ENCODE measurements around the gene SS18L1. TPM values are rescaled to one million over a fixed set of nuclear protein-coding genes. Genes with fewer than 3 reads are reported as not detected.

SS18L1 gene
- polyA plus RNA-seq, 6 donors from 2014 or later, result 0.41 to 1.7 (median 1.2) TPM; not detected in 1

DNA sequence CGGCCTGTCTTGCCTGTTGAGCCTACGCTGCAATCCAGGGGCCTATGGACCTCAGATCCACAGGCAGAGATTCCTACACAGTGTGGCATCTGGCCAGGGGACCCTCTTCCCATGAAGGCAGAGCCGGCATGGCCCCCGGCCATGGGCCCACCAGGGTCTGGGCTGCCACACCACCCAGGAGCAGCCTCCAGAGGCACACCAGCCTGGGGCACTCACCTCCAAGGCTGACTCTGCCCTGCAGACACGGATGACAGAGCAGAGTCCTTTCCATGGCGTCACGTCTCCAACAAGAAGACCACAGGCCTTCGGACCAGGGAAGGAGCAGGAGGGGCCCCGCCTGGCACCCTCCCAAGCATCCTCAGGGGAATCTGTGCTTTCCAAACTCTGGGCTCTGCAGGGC, 80.0 kb downstream of the SS18L1 start:
- H3K27me3 Mint-ChIP-seq, result peaks cover 8 to 78% (median 60%) of the 10 kb centered on the region in 3 donors

DNA sequence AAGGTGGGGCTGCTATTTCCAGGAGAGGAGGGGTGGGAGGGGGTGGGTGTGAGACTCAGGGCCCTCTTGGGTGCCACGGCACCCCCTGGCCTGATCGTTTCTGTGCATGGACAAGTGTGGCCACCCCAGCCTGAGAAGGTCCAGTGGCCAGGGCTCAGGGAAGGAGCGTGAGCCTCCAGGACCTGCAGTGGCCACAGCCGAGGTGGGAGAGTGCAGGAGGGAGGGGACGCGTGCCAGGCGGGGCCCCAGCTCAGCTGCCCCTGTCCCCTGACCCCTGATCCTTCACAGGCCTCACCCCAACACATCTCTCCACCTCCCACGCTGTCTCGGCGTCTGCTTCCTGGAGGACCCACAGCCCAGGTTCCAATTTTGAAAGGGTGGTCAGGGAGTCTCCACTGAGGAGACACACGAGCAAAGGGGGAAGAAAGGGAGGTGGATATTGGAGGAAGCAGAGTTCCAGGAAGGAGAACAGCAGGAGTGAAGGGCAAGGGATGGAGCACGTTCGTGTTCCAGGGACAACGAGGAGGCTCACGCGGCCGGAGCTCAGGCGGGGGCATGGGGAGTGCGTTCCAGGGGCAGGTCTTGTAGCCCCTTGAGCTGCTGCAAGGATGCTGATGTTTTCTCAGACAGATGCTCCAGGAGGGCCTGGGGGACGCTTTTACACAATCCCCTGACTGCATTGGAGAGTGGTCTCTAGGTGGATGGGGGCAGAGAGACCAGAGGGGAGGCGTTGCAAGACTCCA, 80.7 kb downstream of the SS18L1 start:
- H3K9me3 Mint-ChIP-seq, result peaks cover 0 to 3% (median 0%) of the 10 kb centered on the region in 7 donors
- H3K27me3 Mint-ChIP-seq, result peaks cover 8 to 71% (median 53%) of the 10 kb centered on the region in 3 donors
- DNase-seq, result no peak
- H3K4me1 Mint-ChIP-seq, result peaks cover 2 to 5% (median 3%) of the 10 kb centered on the region in 3 donors
- no peak overlapping the region for H3K27ac Mint-ChIP-seq
- ATAC-seq (ENCODE audit: low read depth in 2 of 2), result no peak
- H3K36me3 Mint-ChIP-seq, result no peaks in the 10 kb centered on the region
- H3K4me3 Mint-ChIP-seq, result peak overlapping the region in 2 of 8 donors; percentile 48 to 61

More for the DNA sequence above, 80.0 kb downstream of the SS18L1 start:
- Mint-ChIP-seq H3K4me3 (no peak overlapping the region), H3K4me1 (peaks cover 6 to 8% (median 7%) of the 10 kb centered on the region in 3 donors), H3K9me3 (peaks cover 0 to 3% (median 0%) of the 10 kb centered on the region in 7 donors), H3K36me3 (no peaks in the 10 kb centered on the region), H3K27ac (no peak overlapping the region)
- DNase-seq (no peak), ATAC-seq (ENCODE audit: low read depth in 2 of 2) (no peak)

DNA sequence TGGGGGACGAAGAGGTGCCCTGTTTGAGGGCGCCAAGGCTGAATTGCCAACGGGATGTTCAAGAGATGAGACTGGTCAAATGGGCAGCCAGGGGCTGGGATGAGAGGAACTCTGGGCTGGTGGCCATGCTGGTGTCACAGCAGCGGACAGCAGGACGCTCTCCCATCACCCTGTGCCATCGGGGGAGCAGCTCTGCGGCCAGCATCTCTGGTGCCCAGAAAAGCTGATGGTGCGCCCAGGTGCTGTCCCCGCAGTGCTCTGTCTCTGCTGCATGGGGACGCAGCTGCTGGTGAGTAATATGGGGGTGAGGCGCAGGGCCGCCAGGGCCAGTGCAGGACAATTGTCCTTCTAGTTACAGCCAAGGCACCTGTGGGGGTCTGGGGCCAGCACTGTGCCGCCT, 81.5 kb downstream of the SS18L1 start:
- Mint-ChIP-seq H3K36me3 (no peaks in the 10 kb centered on the region), H3K27me3 (peaks cover 8 to 69% (median 50%) of the 10 kb centered on the region in 3 donors), H3K4me1 (peaks cover 0 to 4% (median 3%) of the 10 kb centered on the region in 3 donors), H3K9me3 (peaks cover 0 to 3% (median 0%) of the 10 kb centered on the region in 7 donors), H3K27ac (peak overlapping the region in 1 of 6 donors; percentile 82), H3K4me3 (no peak overlapping the region)
- ATAC-seq (ENCODE audit: low read depth in 2 of 2), result no peak
- no peak for DNase-seq

DNA sequence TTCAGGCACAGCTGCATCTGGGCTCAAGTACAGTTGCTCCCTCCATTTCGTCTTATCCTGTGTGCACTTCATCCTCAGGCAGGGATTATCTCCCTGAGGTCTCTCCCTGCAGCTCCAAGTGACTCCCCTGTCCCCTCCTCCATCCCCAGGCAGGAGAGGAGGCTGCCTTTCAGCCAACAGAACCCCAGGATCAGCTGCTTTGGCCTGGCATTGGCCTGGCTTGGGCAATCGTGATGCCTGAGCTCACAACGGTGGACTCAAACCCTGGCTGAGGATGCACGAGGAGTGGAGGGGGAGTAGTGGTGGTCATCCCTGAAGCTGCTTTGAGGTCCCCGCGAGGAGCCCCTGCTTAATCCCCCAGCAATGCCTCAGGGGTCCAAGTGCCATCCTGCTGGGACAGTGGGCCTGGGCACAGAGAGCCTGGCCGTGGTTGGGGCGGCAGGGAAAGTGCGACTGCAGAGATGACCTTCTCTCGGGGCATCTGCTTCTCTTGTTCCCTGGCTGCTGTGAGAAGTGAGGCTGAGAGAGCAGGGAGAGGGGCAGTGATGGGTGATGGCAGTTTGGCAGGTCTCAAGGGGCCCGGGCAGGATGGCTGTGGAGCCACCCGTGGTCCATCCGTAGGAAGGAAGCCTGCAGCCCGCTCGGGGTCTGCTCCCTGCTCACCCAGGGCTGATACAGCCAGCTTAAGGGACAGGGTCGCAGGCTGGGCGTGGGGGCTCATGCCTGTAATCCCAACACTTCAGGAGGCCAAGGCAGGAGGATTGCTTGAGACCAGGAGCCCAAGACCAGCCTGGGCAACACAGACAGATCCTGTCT, 82.5 kb downstream of the SS18L1 start:
- H3K27me3 Mint-ChIP-seq, result peaks cover 8 to 63% (median 45%) of the 10 kb centered on the region in 3 donors
- ATAC-seq (ENCODE audit: low read depth in 2 of 2), result no peak
- H3K36me3 Mint-ChIP-seq, result no peaks in the 10 kb centered on the region
- peaks cover 0 to 3% (median 2%) of the 10 kb centered on the region in 3 donors for H3K4me1 Mint-ChIP-seq
- no peak overlapping the region for H3K27ac Mint-ChIP-seq
- no peak for DNase-seq
- peaks cover 0 to 3% (median 0%) of the 10 kb centered on the region in 7 donors for H3K9me3 Mint-ChIP-seq
- H3K4me3 Mint-ChIP-seq, result no peak overlapping the region

DNA sequence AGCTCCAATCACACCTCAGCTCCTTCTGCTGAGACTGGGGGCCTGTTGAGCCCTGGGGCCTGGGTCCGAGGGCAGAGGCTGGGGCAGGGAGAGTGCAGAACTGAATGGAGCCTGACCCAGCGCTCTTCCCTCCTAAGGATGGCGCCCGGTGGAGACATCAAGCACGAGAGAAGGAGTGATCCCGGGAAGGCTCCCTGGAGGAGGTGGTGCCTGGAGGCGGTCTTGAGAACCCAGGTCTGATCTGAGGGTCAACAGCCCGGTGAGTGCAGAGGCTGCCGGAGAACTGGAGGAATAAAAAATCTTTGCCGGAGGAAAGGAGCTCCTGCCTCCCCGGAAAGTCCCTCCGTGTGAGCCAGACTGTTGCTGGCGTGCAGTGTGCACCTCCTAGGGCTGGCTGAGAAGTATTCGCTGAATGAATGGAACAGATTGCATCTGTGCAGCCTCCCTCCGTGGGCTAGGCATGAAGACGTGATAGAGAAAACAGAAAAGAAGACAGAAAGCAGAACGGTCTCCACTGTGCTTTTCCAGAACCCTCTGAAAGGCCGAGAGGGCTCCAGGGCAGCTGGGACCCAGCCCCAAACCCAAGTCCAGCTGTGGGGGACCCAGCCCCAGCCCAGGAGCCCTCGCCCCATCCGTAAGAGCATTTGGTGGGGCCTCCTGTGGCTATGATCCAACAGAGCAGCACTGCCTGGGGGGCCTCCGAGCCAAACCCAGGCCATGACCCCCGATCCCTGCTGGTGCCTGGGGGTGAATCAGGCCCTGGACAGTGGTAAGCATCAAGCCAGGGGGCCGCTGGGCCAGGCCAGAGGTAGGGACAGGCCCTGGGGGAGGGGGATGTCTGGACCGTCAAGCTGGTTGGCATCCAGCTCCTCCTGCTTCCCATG, 83.4 kb downstream of the SS18L1 start:
- DNase-seq (no peak), ATAC-seq (ENCODE audit: low read depth in 2 of 2) (no peak)
- H3K27ac Mint-ChIP-seq, result no peak overlapping the region
- H3K9me3 Mint-ChIP-seq, result peaks cover 0 to 3% (median 0%) of the 10 kb centered on the region in 7 donors
- no peak overlapping the region for H3K4me3 Mint-ChIP-seq
- H3K4me1 Mint-ChIP-seq, result no peaks in the 10 kb centered on the region
- H3K27me3 Mint-ChIP-seq, result peaks cover 8 to 53% (median 40%) of the 10 kb centered on the region in 3 donors
- H3K36me3 Mint-ChIP-seq, result no peaks in the 10 kb centered on the region

DNA sequence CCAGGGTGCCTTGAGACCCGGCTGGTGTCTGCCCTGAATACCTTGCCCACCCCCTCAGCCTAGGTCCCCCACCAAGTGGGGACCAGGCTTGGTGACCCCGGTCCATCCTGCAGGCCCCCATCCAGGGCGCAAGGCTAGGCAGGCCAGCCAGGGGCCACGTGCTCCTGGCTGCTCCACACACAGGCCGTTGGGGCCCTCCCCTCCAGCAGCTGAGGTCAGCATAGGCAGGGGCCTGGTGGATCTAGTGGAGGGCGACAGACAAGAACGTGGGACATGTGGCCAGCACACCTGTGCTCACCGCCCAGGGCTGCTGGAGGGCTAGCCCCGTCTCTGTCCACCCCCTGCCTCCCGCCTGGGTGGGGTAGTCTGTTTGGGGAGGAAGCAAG, 84.0 kb downstream of the SS18L1 start:
- peaks cover 8 to 53% (median 38%) of the 10 kb centered on the region in 3 donors for H3K27me3 Mint-ChIP-seq
- no peak overlapping the region for H3K4me3 Mint-ChIP-seq
- no peak for DNase-seq
- H3K9me3 Mint-ChIP-seq, result peaks cover 0 to 3% (median 0%) of the 10 kb centered on the region in 7 donors
- H3K36me3 Mint-ChIP-seq, result no peaks in the 10 kb centered on the region
- no peak for ATAC-seq (ENCODE audit: low read depth in 2 of 2)
- no peaks in the 10 kb centered on the region for H3K4me1 Mint-ChIP-seq
- H3K27ac Mint-ChIP-seq, result no peak overlapping the region

DNA sequence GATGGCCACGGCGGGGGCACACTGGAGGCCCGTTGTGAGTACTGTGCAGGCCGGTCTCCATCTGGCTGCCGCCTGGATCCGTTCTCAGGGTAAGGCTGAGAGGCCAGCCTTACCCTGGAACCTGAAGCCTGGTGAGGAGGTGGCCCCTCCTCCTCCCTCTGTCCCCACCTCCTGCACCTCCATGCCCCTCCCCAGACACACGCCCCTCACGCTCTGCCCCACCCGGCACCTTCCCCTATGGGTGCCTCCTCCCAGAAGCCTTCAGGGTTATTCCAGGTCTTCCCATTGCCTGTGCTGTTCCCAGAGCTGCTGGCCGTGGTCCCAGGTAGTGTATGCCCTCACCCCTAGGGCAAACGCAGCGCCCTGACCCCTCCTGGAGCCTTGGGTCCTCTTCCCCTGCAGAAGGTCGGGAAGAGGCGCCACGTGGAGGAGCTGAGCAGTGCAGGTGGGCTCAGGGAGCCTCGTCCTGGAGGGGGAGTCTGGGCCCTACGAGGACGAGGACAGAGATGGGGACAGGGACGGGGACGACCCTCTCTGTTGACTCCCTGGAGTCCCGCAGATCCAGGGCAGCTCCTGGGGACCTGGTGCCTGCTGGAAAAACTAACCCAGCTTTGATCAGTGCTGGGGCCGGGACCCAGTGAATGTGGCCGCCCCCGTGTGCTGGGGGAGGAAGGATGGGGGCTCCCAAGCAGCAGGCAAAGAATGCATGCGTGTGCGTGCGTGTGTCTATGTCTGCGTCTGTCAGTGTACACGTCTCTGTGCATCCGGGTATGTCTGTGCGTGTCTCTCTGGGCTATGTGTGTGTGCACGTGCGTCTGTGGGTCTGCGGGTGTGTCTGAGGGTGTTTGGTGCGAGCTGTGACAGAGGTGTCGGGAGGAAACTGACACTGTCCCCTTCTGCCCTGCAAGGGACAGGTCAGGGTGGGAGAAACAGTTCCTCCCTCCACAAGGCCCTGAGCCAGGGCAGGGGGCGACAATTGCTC, 84.7 kb downstream of the SS18L1 start:
- H3K4me3 Mint-ChIP-seq, result no peak overlapping the region
- DNase-seq (no peak), ATAC-seq (ENCODE audit: low read depth in 2 of 2) (no peak)
- no peaks in the 10 kb centered on the region for H3K36me3 Mint-ChIP-seq
- H3K9me3 Mint-ChIP-seq, result peaks cover 0 to 3% (median 0%) of the 10 kb centered on the region in 7 donors
- H3K4me1 Mint-ChIP-seq, result no peaks in the 10 kb centered on the region
- peak overlapping the region in 1 of 6 donors; percentile 67 for H3K27ac Mint-ChIP-seq
- H3K27me3 Mint-ChIP-seq, result peaks cover 4 to 46% (median 31%) of the 10 kb centered on the region in 3 donors

DNA sequence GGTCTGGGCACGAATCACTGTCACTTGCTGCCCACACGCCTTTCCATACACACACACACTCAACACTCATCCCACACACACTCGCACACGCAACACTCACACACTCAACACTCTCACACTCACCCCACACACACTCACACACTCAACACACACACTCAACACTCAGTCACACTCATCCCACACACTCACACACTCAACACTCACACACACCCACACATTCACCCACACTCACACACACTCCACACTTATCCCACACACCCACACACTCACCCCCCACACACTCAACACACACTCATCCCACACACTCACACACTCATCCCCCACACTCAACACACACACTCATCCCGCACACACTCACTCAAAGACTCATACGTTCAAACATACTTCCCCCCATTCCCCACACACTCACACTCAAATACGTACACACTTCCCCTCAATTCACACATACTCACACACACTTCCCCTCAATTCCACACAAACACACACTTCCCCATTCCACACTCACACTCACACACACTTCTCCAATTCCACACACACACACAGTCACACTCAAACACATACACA, 85.5 kb downstream of the SS18L1 start:
- peaks cover 0 to 5% (median 3%) of the 10 kb centered on the region in 7 donors for H3K9me3 Mint-ChIP-seq
- H3K4me1 Mint-ChIP-seq, result no peaks in the 10 kb centered on the region
- ATAC-seq (ENCODE audit: low read depth in 2 of 2) (no peak), DNase-seq (no peak)
- no peak overlapping the region for H3K27ac Mint-ChIP-seq
- peaks cover 4 to 38% (median 26%) of the 10 kb centered on the region in 3 donors for H3K27me3 Mint-ChIP-seq
- no peak overlapping the region for H3K4me3 Mint-ChIP-seq
- no peaks in the 10 kb centered on the region for H3K36me3 Mint-ChIP-seq

DNA sequence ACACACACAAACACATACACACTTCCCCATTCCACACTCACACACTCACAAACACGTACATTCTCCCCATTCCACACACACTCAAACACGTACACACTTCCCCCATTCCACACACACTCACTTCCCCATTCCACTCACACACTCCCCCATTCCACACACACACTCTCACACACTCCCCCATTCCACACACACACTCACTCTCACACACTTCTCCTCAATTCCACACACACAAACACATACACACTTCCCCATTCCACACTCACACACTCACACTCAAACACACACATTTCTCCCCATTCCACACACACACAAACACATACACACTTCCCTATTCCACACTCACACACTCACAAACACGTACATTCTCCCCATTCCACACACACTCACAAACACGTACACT, 86.1 kb downstream of the SS18L1 start:
- Mint-ChIP-seq H3K4me3 (no peak overlapping the region), H3K36me3 (no peaks in the 10 kb centered on the region), H3K27me3 (peaks cover under 1 to 32% (median 20%) of the 10 kb centered on the region in 3 donors), H3K4me1 (no peaks in the 10 kb centered on the region), H3K9me3 (peaks cover 0 to 5% (median 3%) of the 10 kb centered on the region in 7 donors), H3K27ac (no peak overlapping the region)
- no peak for ATAC-seq (ENCODE audit: low read depth in 2 of 2)
- DNase-seq, result no peak

DNA sequence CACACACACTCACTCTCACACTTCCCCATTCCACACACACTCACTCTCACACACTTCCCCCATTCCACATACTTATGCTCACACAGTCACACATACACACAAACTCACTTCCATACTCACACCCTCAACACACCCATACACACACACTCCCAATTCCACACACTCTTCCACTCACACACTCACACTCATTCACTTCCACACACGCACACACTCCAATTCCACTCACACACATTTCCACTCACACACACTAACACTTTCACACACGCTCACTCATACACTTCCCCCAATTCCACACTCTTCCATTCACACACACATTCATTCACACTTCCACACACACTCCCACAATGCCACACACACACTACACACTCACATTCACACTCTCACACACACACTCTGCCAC, 86.7 kb downstream of the SS18L1 start:
- ATAC-seq (ENCODE audit: low read depth in 2 of 2) (peak in 1 of 2 donors; percentile 16), DNase-seq (no peak)
- Mint-ChIP-seq H3K4me3 (no peak overlapping the region), H3K27ac (no peak overlapping the region), H3K36me3 (no peaks in the 10 kb centered on the region), H3K9me3 (peaks cover 0 to 5% (median 3%) of the 10 kb centered on the region in 7 donors), H3K27me3 (peaks cover 0 to 26% (median 14%) of the 10 kb centered on the region in 3 donors), H3K4me1 (no peaks in the 10 kb centered on the region)

DNA sequence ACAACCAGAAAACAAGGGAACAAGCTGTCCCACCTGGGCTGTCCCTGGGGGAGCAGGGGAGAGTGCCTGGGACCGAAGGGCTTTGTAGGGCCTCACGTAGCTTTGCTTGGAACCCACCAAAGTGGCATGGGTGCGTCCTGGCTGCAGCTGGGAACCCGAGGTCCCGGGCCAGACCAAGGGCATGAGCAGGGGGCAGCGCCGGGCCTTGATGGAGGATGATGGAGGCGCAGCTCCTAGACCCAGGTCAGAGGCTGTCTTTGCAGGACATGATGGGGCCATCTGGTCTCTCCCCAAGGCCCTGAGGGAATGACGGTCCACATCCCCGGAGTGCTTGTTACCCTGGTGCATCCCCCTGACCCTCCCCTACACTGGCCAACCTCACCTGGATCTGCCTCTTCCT, 87.1 kb downstream of the SS18L1 start:
- Mint-ChIP-seq H3K9me3 (peaks cover 0 to 5% (median 3%) of the 10 kb centered on the region in 7 donors), H3K27me3 (peaks cover 0 to 22% (median 10%) of the 10 kb centered on the region in 3 donors), H3K36me3 (no peaks in the 10 kb centered on the region), H3K4me1 (no peaks in the 10 kb centered on the region), H3K27ac (no peak overlapping the region), H3K4me3 (no peak overlapping the region)
- no peak for ATAC-seq (ENCODE audit: low read depth in 2 of 2)
- DNase-seq, result no peak

DNA sequence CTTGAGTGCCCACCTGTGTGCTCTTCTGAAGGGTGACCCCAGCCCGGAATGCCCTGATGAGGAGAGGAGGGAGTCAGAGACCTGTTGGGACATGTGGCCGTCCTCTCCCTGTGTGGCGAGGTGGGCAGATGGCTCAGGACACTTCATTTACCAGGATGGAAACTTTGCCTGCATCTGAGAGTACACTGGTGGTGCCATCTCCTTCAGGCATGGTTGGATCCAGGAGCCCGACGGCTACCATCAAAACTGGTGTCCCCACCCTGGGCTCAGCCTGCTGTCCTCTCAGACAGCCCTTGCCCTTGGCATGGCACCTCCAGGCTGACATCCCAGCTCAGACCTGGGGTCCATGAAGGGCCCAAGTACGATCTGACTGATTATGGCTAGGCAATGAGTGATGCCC, 87.7 kb downstream of the SS18L1 start:
- DNase-seq (no peak), ATAC-seq (ENCODE audit: low read depth in 2 of 2) (no peak)
- peaks cover 0 to 4% (median 0%) of the 10 kb centered on the region in 3 donors for H3K4me1 Mint-ChIP-seq
- H3K9me3 Mint-ChIP-seq, result peaks cover 0 to 5% (median 3%) of the 10 kb centered on the region in 7 donors
- no peak overlapping the region for H3K27ac Mint-ChIP-seq
- H3K27me3 Mint-ChIP-seq, result peaks cover 0 to 16% (median 15%) of the 10 kb centered on the region in 3 donors
- H3K4me3 Mint-ChIP-seq, result no peak overlapping the region
- no peaks in the 10 kb centered on the region for H3K36me3 Mint-ChIP-seq
